GM10266 (cell line): Measurements from ENCODE around the gene CD7.

Experiments
- DNase-seq: peaks from one replicate; pipeline ENCODE4 v3.0.0; 2012; ENCODE audit errors: extremely low spot score
- TF ChIP-seq, protein P1 (sequence below): IDR thresholded peaks from 2 replicates; pipeline ENCODE4 v1.5.1; 2012; ENCODE audit warnings: mild to moderate bottlenecking, low read depth; ENCODE audit not compliant: control insufficient read depth, insufficient read depth; ENCODE audit errors: missing control alignments

Gene CD7

DNA sequence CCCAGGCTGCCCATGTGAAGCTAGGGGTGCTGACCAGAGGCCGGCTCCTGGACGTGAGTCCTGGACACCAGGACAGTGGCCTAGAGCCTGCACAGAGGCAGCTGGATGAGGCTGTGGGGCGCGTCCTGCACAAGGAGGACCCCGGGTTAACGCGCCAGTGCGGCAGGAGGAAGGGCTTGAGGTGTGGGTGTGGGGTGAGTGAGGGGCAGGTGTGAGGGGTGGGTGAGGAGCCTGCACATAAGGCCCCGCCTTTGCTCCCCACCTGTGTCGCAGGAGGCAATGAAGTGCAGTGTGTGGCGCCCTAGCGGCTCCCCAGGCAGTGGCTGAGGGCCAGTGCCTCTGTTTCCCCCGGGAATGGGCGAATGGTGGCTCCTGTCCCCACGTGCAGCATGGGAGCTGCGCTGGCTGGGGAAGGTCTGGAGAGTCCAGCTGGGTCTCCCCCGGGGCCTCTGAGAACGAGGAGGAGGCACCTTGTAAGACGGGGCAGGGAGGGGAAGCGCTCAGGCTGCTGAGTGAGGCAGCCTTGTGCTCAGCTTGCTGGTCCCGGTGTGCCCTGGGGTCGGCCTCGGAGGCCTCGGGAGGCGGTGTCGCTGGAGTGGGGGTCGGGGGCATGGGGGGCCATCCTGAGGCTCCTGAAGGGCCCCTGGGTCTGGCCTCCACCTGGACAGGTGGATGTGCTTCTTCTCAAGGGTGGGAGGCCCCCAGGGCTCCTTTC is 3.2 kb downstream of the CD7 start:
- DNase-seq: no peak
- TF ChIP-seq, protein P1, sequence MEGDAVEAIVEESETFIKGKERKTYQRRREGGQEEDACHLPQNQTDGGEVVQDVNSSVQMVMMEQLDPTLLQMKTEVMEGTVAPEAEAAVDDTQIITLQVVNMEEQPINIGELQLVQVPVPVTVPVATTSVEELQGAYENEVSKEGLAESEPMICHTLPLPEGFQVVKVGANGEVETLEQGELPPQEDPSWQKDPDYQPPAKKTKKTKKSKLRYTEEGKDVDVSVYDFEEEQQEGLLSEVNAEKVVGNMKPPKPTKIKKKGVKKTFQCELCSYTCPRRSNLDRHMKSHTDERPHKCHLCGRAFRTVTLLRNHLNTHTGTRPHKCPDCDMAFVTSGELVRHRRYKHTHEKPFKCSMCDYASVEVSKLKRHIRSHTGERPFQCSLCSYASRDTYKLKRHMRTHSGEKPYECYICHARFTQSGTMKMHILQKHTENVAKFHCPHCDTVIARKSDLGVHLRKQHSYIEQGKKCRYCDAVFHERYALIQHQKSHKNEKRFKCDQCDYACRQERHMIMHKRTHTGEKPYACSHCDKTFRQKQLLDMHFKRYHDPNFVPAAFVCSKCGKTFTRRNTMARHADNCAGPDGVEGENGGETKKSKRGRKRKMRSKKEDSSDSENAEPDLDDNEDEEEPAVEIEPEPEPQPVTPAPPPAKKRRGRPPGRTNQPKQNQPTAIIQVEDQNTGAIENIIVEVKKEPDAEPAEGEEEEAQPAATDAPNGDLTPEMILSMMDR: no peak

DNA sequence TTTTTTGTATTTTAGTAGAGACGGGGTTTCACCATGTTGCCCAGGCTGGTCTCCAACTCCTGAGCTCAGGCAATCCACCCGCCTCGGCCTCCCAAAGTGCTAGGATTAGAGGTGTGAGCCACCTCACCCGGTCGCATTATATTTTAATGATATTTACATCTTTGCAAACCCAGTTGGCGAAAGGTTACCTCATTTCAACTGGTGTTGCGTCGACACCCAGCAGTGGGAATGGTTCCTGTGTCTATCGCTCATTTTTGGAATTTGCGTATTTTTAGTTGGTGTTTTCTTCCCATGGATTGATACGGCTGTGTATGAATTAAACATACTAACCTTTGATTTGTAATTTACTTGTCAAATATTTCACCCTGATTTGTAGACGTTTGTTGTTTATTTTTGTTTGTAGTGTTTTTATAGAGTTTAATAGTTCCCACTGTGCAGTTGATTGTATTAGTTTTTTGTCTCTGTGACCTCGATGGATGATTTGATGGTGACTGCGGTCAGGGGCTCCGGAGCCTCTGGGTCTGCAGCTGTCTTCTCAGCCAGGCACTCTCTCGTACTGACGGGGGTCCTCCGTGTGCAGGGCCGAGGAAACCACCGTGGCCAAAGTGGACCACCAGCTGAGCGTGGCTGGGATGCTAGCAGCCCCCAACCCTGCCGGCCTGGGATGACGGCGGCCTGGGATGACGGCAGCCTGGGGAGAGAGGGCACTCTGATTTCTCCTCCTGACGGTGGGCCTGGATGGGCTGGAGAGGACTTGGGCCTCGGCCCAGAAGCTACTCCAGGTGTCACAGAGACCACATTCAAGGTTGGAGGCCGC is 4.0 kb downstream of the CD7 start:
- TF ChIP-seq, protein P1: no peak
- DNase-seq: no peak

DNA sequence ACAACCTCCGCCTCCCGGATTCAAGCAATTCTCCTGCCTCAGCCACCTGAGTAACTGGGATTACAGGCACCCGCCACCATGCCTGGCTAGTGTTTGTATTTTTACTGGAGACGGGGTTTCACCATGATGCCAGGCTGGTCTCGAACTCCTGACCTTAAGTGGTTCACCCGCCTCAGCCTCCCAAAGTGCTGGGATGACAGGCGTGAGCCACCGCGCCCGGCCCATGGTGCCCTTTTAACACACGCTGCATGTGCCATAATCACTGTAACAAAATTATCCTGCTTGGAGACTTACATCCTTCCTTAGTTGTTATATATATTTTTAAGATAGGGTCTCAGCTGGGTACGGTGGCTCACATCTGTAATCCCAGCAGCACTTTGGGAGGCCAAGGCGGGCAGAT is 5.4 kb downstream of the CD7 start:
- DNase-seq: no peak
- TF ChIP-seq, protein P1: no peak

DNA sequence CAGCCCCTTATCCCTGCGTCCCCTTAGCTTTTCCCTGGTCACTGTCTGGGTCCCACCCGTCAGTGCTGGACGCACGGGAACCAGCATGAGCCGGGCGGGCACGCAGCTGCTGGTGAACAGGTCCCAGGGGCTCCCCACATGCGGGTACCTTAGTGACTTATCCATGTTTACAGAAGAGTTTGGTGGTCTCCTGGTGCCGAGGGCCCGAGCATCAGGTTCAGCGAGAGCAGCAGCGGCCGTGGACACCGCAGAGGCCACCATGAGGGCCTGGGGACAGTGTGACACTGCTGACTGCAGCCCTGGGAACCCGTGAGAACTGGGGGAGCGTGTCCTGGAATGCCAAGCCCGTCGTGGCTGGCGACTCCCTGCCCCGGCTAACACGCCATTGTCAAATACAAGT is 6.5 kb downstream of the CD7 start:
- DNase-seq: no peak
- TF ChIP-seq, protein P1: no peak

DNA sequence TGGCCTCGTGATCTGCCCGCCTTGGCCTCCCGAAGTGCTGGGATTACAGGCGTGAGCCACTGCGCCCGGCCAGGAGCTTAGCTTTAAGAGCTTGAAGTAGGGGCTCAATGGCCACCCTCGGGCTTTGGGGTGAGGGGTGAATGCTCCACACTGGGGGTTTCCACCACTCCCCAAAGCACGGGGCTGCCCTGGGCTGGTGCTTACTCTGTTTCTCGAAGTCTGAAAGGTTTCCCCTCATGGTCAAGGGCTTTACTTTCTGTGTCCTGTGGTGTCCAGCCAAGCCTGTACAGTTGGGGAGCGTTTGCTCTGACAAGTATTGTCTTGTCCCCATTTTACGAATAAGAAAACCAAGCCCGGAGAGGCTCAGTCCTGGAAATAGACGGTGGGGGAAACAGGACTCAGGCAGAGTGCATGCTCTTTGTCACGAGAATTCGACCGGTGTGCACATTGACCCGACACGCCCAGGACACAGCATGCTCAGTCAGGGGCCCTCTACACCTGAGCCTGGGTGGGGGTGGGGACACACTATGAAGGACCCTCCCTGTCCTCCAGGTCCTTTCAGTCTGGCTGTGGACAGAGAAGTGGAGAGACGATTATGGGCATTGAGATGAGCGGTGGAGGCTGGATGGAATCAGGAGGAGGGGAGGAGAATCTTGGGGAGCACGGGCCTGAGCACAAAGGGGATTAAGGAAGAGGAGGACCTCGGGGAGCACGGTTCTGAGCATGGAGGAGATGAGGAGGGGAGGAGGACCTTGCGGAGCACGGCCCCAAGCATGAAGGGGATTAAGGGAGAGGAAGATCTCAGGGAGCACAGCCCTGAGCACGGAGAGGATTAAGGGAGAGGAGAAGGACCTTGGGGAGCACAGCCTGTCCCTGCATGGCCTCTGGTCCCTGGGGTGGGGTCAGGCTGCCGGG is 7.5 kb downstream of the CD7 start:
- no peak for DNase-seq
- TF ChIP-seq, protein P1: no peak

DNA sequence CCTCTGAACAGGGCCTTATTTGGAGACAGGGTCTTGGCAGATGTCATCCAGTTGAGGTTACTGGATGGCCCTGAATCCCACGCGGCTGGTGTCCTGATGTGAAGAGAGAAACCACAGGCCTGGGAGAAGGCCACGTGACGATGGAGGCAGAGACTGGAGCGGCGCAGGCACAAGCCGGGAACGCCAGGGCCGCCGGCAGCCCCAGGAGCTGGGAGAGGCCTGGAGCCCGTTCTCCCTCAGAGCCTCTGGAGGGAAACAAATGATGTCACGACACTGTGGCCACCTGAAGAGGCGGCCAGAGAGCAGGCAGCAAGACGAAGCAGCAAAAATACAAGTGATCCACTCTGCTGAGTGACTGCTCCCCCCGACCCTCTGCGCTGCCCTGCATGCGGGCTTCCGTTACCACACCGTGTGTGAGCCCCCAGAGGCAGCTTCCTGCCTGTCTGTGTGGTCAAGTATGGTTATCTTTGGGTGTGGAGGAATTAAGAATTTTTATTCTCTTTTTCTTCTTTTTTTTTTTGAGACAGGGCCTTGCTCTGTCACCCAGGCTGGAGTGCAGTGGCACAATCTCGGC is 11.6 kb downstream of the CD7 start:
- DNase-seq: no peak
- TF ChIP-seq, protein P1: no peak
